Loucy (cell line): Measurements from ENCODE around the gene PER2.
A peak's percentile ranks its signal among the peaks of the same experiment; 100 is the strongest.

Experiments
- H2AFZ ChIP-seq: fragments of 200-600 bp; sonication (generic); 2 replicates; pipeline ENCODE4 v1.6.0; 2016; ENCODE audit warnings: antibody characterized with exemption, mild to moderate bottlenecking, low read length, moderate library complexity
- H3F3A ChIP-seq: fragments of 200-600 bp; 2 replicates; pipeline ENCODE4 v1.6.0; 2016; ENCODE audit warnings: antibody characterized with exemption, low read depth, mild to moderate bottlenecking
- H3K27me3 ChIP-seq: fragments of 200-600 bp; sonication (generic); 2 replicates; pipeline ENCODE4 v1.6.1; 2014; ENCODE audit warnings: low read length, mild to moderate bottlenecking; ENCODE audit not compliant: insufficient read depth, poor library complexity, severe bottlenecking
- H3K36me3 ChIP-seq: fragments of 200-600 bp; sonication (generic); 2 replicates; pipeline ENCODE4 v1.6.1; 2016; ENCODE audit warnings: low read length; ENCODE audit not compliant: insufficient read depth
- H3K4me1 ChIP-seq: fragments of 200-600 bp; sonication (generic); 2 replicates; pipeline ENCODE4 v1.5.1; 2014; ENCODE audit warnings: low read length, mild to moderate bottlenecking; ENCODE audit not compliant: insufficient read depth, poor library complexity, severe bottlenecking
- H3K4me2 ChIP-seq: fragments of 200-600 bp; sonication (generic); 2 replicates; pipeline ENCODE4 v1.6.0; 2014; ENCODE audit warnings: antibody characterized with exemption, low read length, low read depth, mild to moderate bottlenecking; ENCODE audit not compliant: poor library complexity, severe bottlenecking
- H3K4me3 ChIP-seq: fragments of 200-600 bp; sonication (generic); 2 replicates; pipeline ENCODE4 v1.5.1; 2014; ENCODE audit warnings: low read length, mild to moderate bottlenecking, mixed read lengths; ENCODE audit not compliant: poor library complexity, severe bottlenecking
- H3K79me2 ChIP-seq: fragments of 200-600 bp; sonication (generic); 2 replicates; pipeline ENCODE4 v1.6.1; 2014; ENCODE audit warnings: low read length; ENCODE audit not compliant: insufficient read depth
- H3K9ac ChIP-seq: fragments of 200-600 bp; sonication (generic); 2 replicates; pipeline ENCODE4 v1.6.0; 2014; ENCODE audit warnings: mild to moderate bottlenecking, low read depth, low read length, moderate library complexity; ENCODE audit not compliant: poor library complexity, severe bottlenecking
- H3K9me2 ChIP-seq: fragments of 200-600 bp; sonication (generic); replicated peaks from 2 replicates; pipeline ENCODE4 v1.6.1; 2016; ENCODE audit warnings: low read depth, low read length, mixed read lengths
- H3K9me3 ChIP-seq: fragments of 200-600 bp; sonication (generic); 2 replicates; pipeline ENCODE4 v1.6.1; 2014; ENCODE audit warnings: mild to moderate bottlenecking, antibody characterized with exemption, low read length, low read depth; ENCODE audit not compliant: insufficient read depth
- H4K20me1 ChIP-seq: fragments of 200-600 bp; sonication (generic); 2 replicates; pipeline ENCODE4 v1.6.0; 2014; ENCODE audit warnings: antibody characterized with exemption, low read length, mild to moderate bottlenecking; ENCODE audit not compliant: insufficient read depth, poor library complexity, severe bottlenecking
- CTCF ChIP-seq: fragments of 200-600 bp; sonication (generic); conservative IDR thresholded peaks from 2 replicates; pipeline ENCODE4 v1.5.1; 2014; ENCODE audit warnings: mild to moderate bottlenecking, antibody characterized with exemption, low read length
- EZH2phosphoT487 ChIP-seq: fragments of 200-600 bp; IDR thresholded peaks from 2 replicates; pipeline ENCODE4 v1.6.1; 2018; ENCODE audit warnings: antibody characterized with exemption, mild to moderate bottlenecking, moderate library complexity, borderline replicate concordance

PER2 gene

GRCh38 chr2:238230699-238231098 lies 57.7 kb downstream of the PER2 start:
- H3K9me2 ChIP-seq = no peaks in the 10 kb centered on the region
- H2AFZ ChIP-seq = no peak overlapping the region
- H3K4me2 ChIP-seq = no peak overlapping the region
- H3K4me1 ChIP-seq = peaks cover 3% of the 10 kb centered on the region
- TF ChIP-seq CTCF = no peak
- no peaks in the 10 kb centered on the region for H3F3A ChIP-seq
- H3K9me3 ChIP-seq = no peaks in the 10 kb centered on the region
- H3K27me3 ChIP-seq = no peaks in the 10 kb centered on the region
- H3K4me3 ChIP-seq = no peak overlapping the region
- no peaks in the 10 kb centered on the region for H3K79me2 ChIP-seq
- H3K36me3 ChIP-seq = no peaks in the 10 kb centered on the region
- no peaks in the 10 kb centered on the region for H4K20me1 ChIP-seq
- no peak overlapping the region for H3K9ac ChIP-seq

GRCh38 chr2:238228700-238229099 lies 59.7 kb downstream of the PER2 start:
- Histone ChIP-seq H3K79me2 (no peaks in the 10 kb centered on the region), H3K9me3 (no peaks in the 10 kb centered on the region), H3K4me3 (no peak overlapping the region), H3K9me2 (no peaks in the 10 kb centered on the region), H3K27me3 (no peaks in the 10 kb centered on the region), H3K4me2 (no peak overlapping the region), H4K20me1 (no peaks in the 10 kb centered on the region), H3K36me3 (no peaks in the 10 kb centered on the region), H3K4me1 (no peaks in the 10 kb centered on the region), H3F3A (no peaks in the 10 kb centered on the region), H2AFZ (no peak overlapping the region), H3K9ac (no peak overlapping the region)
- TF ChIP-seq CTCF (no peak), EZH2phosphoT487 (no peak)

- H3K79me2 ChIP-seq = no peaks in the 10 kb centered on the region
- no peaks in the 10 kb centered on the region for H3K4me1 ChIP-seq
- H4K20me1 ChIP-seq = no peaks in the 10 kb centered on the region
- no peaks in the 10 kb centered on the region for H3F3A ChIP-seq
- no peak overlapping the region for H3K4me3 ChIP-seq
- no peaks in the 10 kb centered on the region for H3K36me3 ChIP-seq
- TF ChIP-seq CTCF (no peak), EZH2phosphoT487 (no peak)
- H2AFZ ChIP-seq = 0 out of 2 replicates have a peak overlapping the region, but pooled peaks have one; percentile 3
- H3K27me3 ChIP-seq = no peaks in the 10 kb centered on the region
- no peak overlapping the region for H3K4me2 ChIP-seq
- H3K9me2 ChIP-seq = no peaks in the 10 kb centered on the region
- H3K9ac ChIP-seq = no peak overlapping the region
- H3K9me3 ChIP-seq = no peaks in the 10 kb centered on the region
Observed at GRCh38 chr2:238227587-238228032, 60.8 kb downstream of the PER2 start.
